Stimulated activated CD4-positive, alpha-beta T cell treated with anti-CD3 and anti-CD28 coated beads, TNF-alpha, amount 100 ng/mL, for 4 hours (primary cell): ENCODE measurements around the gene CCL1.

Experiments used
- DNase-seq, 3 experiments: peaks; one replicate each; pipeline ENCODE4 v3.0.0-alpha.2; 2020; ENCODE audit warnings: low read depth in 3 of 3

CCL1 gene

GRCh38 chr17:34363183-34363661 is at the start of gene CCL1:
CCL1 (minus strand) TSS chr17:34363233; CDS start chr17:34363161, 72 bp downstream.
- DNase-seq: no peak

- DNase-seq: no peak
These were observed 49.5 kb upstream of the CCL1 start for GRCh38 chr17:34412534-34412933.

- no peak for DNase-seq
These were observed 48.8 kb upstream of the CCL1 start for GRCh38 chr17:34411646-34412421.

GRCh38 chr17:34409352-34409751 is 46.3 kb upstream of the CCL1 start:
- no peak for DNase-seq

- DNase-seq: no peak
These were observed 45.4 kb upstream of the CCL1 start for GRCh38 chr17:34408439-34408838.

GRCh38 chr17:34406226-34406625 is 43.2 kb upstream of the CCL1 start:
- no peak for DNase-seq

GRCh38 chr17:34403006-34403405 is 40.0 kb upstream of the CCL1 start:
- DNase-seq: no peak

- DNase-seq: no peak
These were observed 38.1 kb upstream of the CCL1 start for GRCh38 chr17:34401165-34401564.

- DNase-seq: no peak
These were observed 37.4 kb upstream of the CCL1 start for GRCh38 chr17:34400301-34400931.

GRCh38 chr17:34399725-34400124 is 36.7 kb upstream of the CCL1 start:
- no peak for DNase-seq

- DNase-seq: no peak
These were observed 36.0 kb upstream of the CCL1 start for GRCh38 chr17:34398990-34399389.

- no peak for DNase-seq
These were observed 34.2 kb upstream of the CCL1 start for GRCh38 chr17:34397265-34397664.

GRCh38 chr17:34393401-34393800 is 30.4 kb upstream of the CCL1 start:
- no peak for DNase-seq

GRCh38 chr17:34391241-34391640 is 28.2 kb upstream of the CCL1 start:
- DNase-seq: no peak

- DNase-seq: no peak
These were observed 27.6 kb upstream of the CCL1 start for GRCh38 chr17:34390649-34391048.

- no peak for DNase-seq
These were observed 26.2 kb upstream of the CCL1 start for GRCh38 chr17:34389126-34389750.

GRCh38 chr17:34387566-34387965 is 24.5 kb upstream of the CCL1 start:
- DNase-seq: no peak

- no peak for DNase-seq
These were observed 23.9 kb upstream of the CCL1 start for GRCh38 chr17:34386697-34387550.

GRCh38 chr17:34386343-34386696 is 23.3 kb upstream of the CCL1 start:
- no peak for DNase-seq

GRCh38 chr17:34384822-34385605 is 22.0 kb upstream of the CCL1 start:
- DNase-seq: no peak

- DNase-seq: no peak
These were observed 21.2 kb upstream of the CCL1 start for GRCh38 chr17:34384271-34384670.
